Measurements from ENCODE around the gene NTPCR. TPM values are rescaled to one million over a fixed set of nuclear protein-coding genes. Genes with fewer than 3 reads are reported as not detected.

Gene NTPCR
- total RNA-seq, 2 donors from 2014 or later = 57.0 to 64.8 TPM

- peak; percentile 77 for DNase-seq
- no peak overlapping the region for H3K4me3 ChIP-seq
- H3K9me3 ChIP-seq = no peaks in the 10 kb centered on the region
- no peaks in the 10 kb centered on the region for H3K36me3 ChIP-seq
- H3K27me3 ChIP-seq = no peaks in the 10 kb centered on the region
- H3K4me1 ChIP-seq = peaks cover 11% of the 10 kb centered on the region
- no peak overlapping the region for H3K9ac ChIP-seq (ENCODE audit: low read depth in 2 of 2, low read length in 2 of 2)
- peak overlapping the region; percentile 64 for H3K27ac ChIP-seq
- no peak for TF ChIP-seq CTCF (IDR thresholded peaks at IDR 0.05)
- intact Hi-C loops (cut with DNase I) = loop anchor here (10.0 kb wide), 1 partner anchor 269 kb away; the partner anchor contains the start of gene SIPA1L2
Measured at GRCh38 chr1:232904131-232904530, 46.3 kb upstream of the NTPCR start.

GRCh38 chr1:232904566-232904965 lies 45.8 kb upstream of the NTPCR start:
- H3K36me3 ChIP-seq = no peaks in the 10 kb centered on the region
- TF ChIP-seq CTCF (IDR thresholded peaks at IDR 0.05) = no peak
- H3K27me3 ChIP-seq = no peaks in the 10 kb centered on the region
- H3K27ac ChIP-seq = peak overlapping the region; percentile 64
- no peak overlapping the region for H3K4me3 ChIP-seq
- intact Hi-C loops (cut with DNase I) = loop anchor here (10.0 kb wide), 1 partner anchor 270 kb away; the partner anchor contains the start of gene SIPA1L2
- H3K9ac ChIP-seq (ENCODE audit: low read depth in 2 of 2, low read length in 2 of 2) = peak overlapping the region in 1 of 2 donors; percentile 31
- no peak for DNase-seq
- H3K9me3 ChIP-seq = no peaks in the 10 kb centered on the region
- peaks cover 11% of the 10 kb centered on the region for H3K4me1 ChIP-seq

DNA sequence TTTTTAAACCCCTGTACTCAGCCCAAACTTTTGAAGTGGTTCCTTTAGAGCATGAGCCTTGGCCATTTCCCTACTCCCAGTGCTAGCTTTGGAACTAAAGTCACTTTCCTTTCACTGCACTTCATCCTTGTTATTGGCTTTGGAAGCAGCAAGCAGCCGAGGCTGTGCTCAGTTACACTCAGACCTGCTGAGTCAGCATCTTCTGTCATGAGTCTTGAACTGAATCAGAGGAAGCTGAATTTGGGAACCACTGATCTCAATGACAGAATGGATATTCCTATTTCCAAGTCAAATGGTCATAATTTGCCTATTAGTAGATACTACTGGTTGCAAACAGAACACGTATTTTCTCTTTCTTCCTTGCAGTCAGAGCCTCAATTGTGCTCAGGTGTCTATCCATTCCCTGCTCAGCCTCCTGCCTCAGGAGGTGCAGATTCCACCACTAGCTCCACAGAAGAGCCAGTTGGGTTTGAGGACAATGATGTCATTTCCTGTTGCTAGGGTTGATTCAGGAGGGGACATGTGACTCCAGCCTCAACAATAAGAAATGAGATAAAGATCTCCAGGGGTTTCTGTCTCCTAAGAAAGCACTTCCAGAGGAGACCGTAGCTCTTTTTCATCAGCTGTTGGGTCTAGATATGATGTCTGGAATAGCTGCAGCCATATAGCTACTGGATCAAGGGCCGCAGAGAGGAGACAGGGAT lies 44.9 kb upstream of the NTPCR start:
- H3K4me1 ChIP-seq = peaks cover 11% of the 10 kb centered on the region
- H3K4me3 ChIP-seq = no peak overlapping the region
- intact Hi-C loops (cut with DNase I) = loop anchor here (10.0 kb wide), 1 partner anchor 271 kb away; the partner anchor contains the start of gene SIPA1L2
- H3K9ac ChIP-seq (ENCODE audit: low read depth in 2 of 2, low read length in 2 of 2) = no peak overlapping the region
- H3K27ac ChIP-seq = no peak overlapping the region
- no peaks in the 10 kb centered on the region for H3K27me3 ChIP-seq
- H3K9me3 ChIP-seq = no peaks in the 10 kb centered on the region
- DNase-seq = no peak
- H3K36me3 ChIP-seq = no peaks in the 10 kb centered on the region
- TF ChIP-seq CTCF (IDR thresholded peaks at IDR 0.05) = no peak

DNA sequence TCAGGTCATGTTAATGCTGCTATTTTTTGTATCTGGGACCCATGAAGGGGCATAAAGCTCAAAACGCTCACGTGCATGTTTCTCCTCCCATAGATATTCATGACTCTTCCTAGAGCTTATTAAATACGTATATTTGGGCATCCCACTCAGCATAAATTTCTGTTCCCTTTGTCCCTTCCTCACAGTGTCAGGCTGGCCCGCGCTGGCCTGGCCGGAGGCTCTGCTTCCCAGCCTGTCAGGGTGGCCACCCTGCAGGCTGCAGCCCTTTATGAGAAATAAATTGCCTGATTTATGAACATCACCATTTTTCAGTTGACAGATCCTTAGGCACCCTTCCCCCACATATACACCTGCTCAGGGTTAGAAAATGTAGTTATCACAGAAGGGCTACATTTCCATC lies 44.0 kb upstream of the NTPCR start:
- Histone ChIP-seq H3K9ac (ENCODE audit: low read depth in 2 of 2, low read length in 2 of 2) (no peak overlapping the region), H3K27ac (no peak overlapping the region), H3K4me1 (peaks cover 7% of the 10 kb centered on the region), H3K36me3 (no peaks in the 10 kb centered on the region), H3K9me3 (no peaks in the 10 kb centered on the region), H3K27me3 (no peaks in the 10 kb centered on the region), H3K4me3 (no peak overlapping the region)
- DNase-seq = no peak
- no peak for TF ChIP-seq CTCF (IDR thresholded peaks at IDR 0.05)
- intact Hi-C loops (cut with DNase I) = loop anchor here (10.0 kb wide), 1 partner anchor 272 kb away; the partner anchor contains the start of gene SIPA1L2

GRCh38 chr1:232908831-232909230 lies 41.6 kb upstream of the NTPCR start:
- intact Hi-C loops (cut with DNase I) = loop anchor here (10.0 kb wide), 1 partner anchor 274 kb away; the partner anchor contains the start of gene SIPA1L2
- Histone ChIP-seq H3K4me1 (no peaks in the 10 kb centered on the region), H3K27ac (no peak overlapping the region), H3K36me3 (no peaks in the 10 kb centered on the region), H3K4me3 (no peak overlapping the region), H3K9ac (ENCODE audit: low read depth in 2 of 2, low read length in 2 of 2) (no peak overlapping the region), H3K27me3 (no peaks in the 10 kb centered on the region), H3K9me3 (no peaks in the 10 kb centered on the region)
- no peak for DNase-seq
- no peak for TF ChIP-seq CTCF (IDR thresholded peaks at IDR 0.05)
